GM19463 (cell line): ENCODE results near the gene FAM83F.

Source experiments
- ATAC-seq: cut with Tn5 transposase; IDR thresholded peaks from one replicate; pipeline ENCODE4 v1.9.1; 2021; ENCODE audit warnings: mild to moderate bottlenecking, moderate library complexity; ENCODE audit not compliant: unreplicated experiment

FAM83F gene

DNA sequence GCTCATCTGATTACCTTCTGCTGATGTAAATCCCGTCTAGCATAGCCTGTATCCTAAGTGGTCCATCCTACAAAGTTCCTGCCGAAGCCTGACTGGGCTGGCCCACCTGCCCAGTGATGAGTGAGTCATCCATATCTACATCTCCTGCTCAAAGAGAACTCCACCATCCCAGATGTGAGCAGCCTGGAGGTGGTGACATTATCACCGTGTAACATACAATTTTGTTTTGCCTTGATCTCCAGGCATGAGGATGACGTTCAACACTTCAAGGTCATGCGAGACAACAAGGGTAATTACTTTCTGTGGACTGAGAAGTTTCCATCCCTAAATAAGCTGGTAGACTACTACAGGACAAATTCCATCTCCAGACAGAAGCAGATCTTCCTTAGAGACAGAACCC is 29.0 kb upstream of the FAM83F start:
- ATAC-seq = no peak

DNA sequence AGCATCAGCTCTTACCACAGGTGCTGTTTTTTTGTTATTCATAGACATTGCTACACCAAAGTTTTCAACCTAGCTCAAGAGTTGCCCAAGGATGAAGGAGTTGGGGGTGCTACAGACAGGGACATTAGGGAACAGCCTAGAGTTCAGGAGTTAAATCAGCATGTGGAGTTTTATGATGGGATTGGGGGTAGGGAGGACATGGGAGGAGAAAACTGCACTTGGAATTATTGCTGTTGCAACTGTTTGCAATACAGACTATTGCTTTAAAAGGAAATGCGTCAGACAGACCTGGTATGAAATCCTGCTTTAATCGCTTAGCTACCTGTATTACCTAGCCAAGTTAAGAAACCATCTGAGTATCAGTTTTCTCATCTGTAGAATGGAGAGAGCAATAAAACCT is 28.3 kb upstream of the FAM83F start:
- ATAC-seq = no peak

DNA sequence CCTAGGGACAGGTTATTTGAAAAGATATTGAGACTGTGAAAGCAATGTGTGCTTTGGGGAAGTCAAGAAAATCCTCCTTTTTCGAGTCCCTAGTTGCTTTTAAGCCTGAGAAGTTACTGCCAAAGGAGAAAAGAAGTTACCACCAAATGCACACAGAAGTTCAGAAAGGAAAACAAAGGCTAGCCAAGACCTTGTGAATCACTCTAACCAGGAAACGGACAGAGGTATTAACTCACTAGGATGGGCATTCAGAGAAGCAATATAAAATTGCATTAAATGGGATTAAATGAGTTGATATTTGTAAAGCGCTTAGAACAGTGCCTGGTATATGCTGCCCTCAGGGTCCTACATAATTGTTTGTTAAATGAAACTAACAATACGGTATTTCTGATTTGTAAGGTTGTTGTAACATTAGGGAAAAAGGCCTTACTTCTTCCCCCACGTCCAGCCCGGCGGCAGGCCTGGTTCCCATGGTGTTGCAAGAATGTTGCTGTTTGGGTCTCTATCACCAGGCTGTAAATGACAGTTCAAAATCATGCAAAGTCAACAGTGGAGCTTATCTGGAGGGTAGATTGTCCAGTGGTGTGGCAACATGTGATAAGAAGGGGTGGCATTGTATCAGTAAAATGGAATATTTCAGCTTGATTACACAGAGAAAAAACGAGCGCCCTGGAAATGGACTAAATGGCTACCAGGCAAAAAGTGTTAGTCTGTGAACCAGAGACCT is 27.5 kb upstream of the FAM83F start:
- ATAC-seq = no peak

- no peak for ATAC-seq
Observed at GRCh38 chr22:39967996-39968972, 26.5 kb upstream of the FAM83F start.

GRCh38 chr22:39970742-39971141 is 24.0 kb upstream of the FAM83F start:
- ATAC-seq = no peak

- ATAC-seq = no peak
Observed at GRCh38 chr22:39972641-39973040, 22.1 kb upstream of the FAM83F start.

DNA sequence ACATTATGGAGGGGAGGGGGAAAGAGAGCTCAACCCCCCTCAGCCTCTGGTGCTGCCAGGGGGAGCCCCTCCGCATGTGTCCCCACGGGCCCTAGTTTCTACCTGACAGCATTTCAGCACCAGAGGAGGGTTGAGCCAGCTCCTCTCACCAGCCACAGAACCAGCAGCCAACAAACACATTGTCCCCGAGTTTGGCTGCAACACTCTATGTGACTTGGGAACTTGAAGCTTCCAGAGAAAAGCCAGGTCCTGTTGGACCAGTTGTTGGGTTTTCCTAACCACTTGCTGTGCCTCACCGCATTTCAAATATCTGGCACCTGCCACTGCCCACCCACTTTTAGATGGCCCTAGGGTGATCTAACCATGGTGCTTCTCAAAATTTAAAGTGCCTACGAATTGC is 21.1 kb upstream of the FAM83F start:
- no peak for ATAC-seq

DNA sequence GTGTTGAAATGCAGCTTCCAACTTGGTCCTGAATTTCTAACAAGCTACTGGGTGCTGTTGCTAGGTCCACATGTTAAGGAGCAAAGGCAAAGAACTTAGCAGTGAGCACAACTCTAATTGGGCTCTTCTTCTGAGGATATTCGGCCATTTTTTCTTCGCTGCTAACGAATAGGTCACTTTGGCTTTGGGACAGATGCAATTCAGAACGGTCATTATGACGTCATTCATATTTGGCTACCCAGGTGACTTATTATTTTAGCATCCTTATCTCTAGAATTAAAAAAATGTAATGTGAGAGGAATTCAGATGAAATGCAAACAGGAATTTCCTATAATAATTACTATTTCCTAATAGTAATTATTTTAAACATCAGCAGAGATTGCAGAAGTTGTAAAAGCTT is 20.7 kb upstream of the FAM83F start:
- no peak for ATAC-seq

GRCh38 chr22:39979048-39979447 is 15.7 kb upstream of the FAM83F start:
- ATAC-seq = no peak

- ATAC-seq = no peak
Observed at GRCh38 chr22:39979458-39979857, 15.3 kb upstream of the FAM83F start.

DNA sequence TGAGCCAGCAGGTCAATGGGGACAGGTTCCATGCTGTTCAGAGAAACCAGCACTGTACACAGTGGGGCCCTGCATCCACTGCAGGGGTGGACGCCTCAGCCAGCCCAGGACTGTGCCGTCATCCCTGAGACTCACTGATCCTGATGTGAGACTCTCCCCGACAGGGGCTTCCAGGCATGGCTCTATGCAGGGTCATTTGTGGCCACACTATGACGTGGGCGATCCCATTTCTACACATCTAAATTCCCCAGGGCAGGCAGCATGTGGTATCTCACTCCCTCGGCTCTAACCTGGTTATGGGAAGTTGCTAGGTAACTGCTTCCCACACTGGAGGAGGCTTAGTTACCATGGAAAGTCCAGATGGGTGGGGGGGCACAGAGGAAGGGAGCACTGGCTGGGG is 14.2 kb upstream of the FAM83F start:
- ATAC-seq = no peak

DNA sequence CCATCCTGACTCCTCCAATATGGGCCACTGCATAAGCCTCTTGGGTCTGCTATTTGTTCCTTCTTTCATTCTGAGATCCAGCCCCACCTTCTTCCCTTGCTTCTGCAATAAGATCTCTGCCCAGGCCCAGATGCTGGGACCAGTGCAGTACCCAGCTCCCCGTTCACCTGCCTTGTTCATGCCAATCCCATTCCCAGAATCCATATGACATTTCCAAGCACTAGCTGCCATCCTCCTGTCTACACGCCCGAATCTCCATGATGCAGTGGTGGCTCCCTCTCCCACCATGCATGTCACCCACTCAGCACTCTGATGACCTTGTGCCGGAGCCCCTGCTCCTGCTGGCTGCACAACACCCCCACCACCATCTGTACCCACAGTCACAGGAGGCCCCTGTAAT is 11.4 kb upstream of the FAM83F start:
- ATAC-seq = no peak

- ATAC-seq = no peak
Observed at GRCh38 chr22:39984006-39984405, 10.7 kb upstream of the FAM83F start.

GRCh38 chr22:39984746-39985145 is 10.0 kb upstream of the FAM83F start:
- no peak for ATAC-seq

- no peak for ATAC-seq
Observed at GRCh38 chr22:39985383-39986035, 9.2 kb upstream of the FAM83F start.

- no peak for ATAC-seq
Observed at GRCh38 chr22:39988386-39989114, 6.2 kb upstream of the FAM83F start.

- ATAC-seq = no peak
Observed at GRCh38 chr22:39989633-39990032, 5.1 kb upstream of the FAM83F start.

DNA sequence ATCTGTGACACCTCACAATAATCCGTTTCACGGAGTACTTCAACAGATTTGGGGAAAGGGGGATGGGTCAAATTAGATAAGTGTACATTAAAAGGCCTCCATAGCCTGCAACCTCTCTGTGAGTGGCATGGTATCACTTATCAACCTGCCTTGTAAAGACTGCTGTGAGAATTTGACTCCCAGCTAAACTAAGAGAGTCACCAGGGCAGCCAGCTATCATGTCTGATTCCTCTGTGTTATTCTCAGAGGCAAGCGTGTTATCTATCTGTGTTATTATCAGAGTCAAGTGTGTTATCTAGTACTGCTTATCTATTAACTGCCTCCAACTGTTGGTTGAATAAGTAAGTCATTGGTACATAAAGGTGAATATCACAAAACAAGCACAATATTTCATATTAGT is 4.1 kb upstream of the FAM83F start:
- no peak for ATAC-seq

GRCh38 chr22:39991159-39991860 is 3.4 kb upstream of the FAM83F start:
- no peak for ATAC-seq

- ATAC-seq = no peak
Observed at GRCh38 chr22:39992088-39992826, 2.5 kb upstream of the FAM83F start.
